SHP77 (cell line): Measurements from ENCODE around the gene BEND5.

Source experiments
- DNase-seq, 2 experiments: peaks; one replicate each; lab custom pipeline; 2025; lab: John Stamatoyannopoulos, UW

The BEND5 gene

DNA sequence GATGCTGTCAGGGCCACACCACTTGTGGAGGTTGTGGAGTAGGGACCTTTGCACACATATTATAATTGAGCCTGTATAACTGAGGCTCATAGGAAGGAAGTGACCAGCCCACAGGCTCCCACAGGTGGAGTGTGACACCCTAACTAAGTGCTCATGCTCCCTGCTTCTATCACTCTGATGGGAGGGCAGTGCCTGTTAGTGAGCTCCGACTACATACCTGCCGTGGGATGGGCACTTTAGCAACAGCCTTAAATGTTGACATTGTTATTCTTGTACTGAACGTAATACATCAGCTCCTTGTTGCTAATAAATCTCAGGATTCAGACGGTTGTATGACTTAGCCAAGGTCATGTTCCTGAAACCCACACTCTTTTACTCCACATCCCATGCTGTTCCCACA, 58.0 kb downstream of the BEND5 start:
- DNase-seq: no peak

DNA sequence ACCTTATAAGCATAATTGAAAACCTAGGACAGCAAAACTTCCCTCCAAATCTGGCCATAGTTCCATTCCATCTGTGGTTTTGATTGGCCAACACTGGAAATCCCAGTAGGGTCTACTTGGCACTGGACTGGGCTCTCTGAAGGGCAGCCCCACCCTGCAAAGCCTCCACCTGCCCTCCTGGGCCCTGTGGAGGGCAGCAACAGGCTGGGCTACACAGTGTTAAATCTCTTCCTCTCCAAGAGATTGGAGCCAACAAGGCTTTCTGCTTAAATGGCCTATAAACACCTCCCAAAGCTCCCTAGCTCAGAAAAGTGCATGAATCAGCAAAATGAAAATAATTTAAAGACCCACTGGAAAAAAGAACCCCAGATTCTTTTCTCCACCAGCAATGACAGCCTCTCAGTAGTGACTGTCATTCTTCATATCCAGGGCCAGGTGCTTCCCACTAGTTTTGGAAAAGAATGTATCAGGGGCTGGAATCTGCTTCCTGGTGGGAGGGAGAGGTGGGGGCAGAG, 58.5 kb downstream of the BEND5 start:
- DNase-seq: no peak

DNA sequence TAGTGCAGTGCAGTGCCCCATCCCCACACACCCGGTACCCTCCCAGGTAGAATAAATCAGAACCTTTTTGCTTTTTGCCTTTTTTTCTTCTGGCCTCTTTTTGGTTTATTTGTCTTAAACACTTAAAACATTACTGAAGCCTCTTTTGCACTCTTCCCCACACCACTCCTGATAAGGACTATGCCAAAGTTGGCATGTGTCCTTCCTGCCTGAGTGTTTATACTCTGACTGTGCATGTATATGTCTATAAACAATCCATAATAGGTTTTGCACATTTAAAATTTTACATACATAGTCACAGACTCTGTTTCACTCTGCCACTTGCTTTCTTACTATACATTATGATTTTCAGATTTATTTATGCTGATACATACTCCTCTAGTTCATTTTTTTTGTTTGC, 59.6 kb downstream of the BEND5 start:
- no peak for DNase-seq

DNA sequence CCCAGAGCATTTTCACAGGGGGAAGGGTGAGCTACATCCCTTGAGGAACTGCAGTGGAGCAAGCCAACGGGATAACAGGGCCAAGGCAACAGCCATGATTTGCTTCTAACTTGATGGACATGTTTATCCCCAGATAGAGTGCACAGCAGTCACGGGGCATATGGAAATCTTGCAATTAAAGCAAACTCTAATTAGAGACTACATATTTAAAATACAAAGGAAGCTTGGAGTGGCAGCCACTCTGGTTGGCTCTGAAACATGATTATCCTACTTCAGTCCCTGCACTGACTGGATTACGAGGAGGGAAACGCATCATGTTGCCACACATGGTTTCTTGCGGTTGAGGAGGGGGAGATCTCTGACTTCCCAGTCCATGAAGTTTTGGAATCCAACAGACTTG, 60.8 kb downstream of the BEND5 start:
- no peak for DNase-seq

DNA sequence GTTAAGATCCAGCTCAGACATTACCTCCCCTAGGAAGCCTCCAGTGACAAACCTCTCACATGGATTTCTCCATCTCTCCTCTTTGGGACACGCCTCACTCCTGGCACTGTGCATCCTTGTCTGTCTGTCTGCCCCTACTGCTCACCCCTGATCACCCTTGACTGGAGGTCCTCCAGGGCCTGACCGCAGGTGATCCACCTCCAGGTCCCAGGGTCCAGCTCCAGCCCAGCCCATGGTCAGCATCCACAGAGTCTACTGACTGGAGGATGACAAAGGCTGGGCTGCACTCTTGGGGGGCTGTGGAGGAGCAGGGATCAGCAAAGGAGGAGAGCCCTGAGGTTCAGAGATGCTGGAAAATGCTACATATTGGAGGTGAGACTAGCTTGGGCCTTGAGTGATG, 65.8 kb downstream of the BEND5 start:
- no peak for DNase-seq

DNA sequence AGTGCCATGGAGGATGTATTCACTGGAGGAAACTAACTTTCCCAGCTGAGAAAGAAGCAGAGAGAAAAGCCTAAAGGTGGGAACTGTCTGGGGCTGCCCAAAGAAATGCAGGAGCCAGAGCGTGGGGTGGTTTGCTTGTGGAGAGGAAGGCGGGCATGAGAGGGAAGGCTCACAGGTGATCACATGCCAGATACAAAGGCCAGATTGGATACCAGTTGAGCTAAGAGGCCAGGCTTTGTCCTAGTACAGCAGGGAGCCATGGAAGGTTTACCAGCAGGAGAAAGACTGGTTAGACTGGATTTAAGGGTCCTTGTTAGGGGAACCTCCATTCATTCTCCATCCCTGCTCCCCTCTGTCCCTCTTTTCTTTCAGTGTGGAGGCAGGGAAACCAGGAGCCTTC, 66.4 kb downstream of the BEND5 start:
- DNase-seq: no peak

DNA sequence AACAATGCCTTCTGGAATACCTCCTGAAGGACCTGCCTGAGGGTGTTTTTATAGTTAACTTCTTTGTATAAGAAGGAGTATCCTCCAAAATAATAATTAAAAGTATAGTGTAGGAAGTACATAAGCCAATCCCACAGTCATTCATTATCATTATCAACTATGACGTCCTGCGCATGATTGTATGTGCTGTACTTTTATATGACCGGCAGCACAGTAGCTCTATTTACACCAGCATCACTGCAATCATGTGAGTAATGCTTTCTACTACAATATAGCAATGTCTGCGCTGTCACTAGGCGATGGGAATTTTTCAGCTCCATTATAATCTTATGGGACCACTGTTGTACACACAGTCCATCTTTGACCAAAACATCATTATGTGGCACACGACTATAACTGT, 72.0 kb downstream of the BEND5 start:
- no peak for DNase-seq

DNA sequence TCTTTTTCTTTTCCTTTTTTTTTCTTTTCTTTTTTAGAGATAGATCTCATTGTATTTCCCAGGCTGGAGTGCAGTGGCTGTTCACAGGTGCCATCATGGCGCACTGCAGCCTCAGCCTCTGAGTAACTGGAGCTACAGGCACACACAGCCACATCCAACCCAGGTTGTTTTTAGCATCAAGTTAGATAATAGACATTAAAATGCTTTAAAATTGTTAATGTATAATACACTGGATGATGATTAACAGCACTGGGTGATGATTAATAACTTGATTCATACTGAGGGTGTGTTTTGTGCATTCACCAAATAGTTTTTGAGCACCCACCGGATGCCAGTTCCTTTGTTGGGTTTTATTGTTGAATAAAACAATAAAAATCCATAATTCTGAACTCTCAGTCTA, 75.2 kb downstream of the BEND5 start:
- no peak for DNase-seq

DNA sequence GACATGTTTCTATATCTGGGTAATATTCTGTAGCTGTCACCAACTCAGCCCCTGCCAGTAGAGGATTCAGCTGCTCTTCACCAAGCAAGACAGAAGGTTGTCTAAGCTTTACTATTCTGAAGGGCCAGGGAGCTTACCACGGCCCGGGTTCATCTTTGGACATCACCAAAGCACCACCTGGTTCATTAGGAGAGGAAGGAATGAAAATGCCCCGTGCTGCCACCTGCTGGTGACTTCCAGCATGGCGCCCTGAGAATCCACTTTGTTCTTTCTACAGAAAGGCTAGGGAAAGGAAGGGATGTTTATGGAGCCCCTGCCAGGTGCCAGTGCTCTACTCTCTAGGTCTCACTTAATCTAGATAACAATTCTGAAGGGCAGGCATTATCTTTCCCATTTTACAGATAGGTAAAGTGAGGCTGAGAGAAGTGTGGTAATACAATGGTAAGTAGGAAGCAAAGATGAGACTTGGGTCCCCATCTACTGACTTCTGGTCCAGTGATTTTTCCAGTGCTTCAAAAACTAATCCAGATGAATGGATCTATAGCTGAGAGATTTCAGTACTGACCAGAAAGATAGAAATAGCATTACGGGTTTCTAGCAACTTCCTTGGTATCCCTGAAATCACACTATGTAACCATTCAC, 79.5 kb downstream of the BEND5 start:
- DNase-seq: peak; percentile 25 to 48

DNA sequence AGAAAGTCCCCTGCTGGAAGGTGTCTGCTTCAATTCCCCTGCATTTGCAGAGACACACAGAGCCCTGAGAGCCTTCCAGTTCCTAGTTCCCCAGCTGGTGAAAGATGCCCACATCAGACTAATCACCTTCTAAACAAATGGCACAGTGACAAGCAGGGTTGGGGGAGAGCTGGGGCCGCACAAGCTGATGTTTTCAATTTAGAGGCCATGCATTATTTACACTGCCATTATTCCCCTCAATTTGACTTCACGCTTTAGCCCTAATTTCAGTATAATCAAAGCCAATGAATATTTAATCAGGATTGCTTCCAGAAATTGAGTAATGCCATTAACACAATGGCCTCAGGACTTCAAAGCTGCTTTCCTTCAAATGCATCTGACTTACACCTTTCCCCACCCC, 81.5 kb downstream of the BEND5 start:
- DNase-seq: no peak

DNA sequence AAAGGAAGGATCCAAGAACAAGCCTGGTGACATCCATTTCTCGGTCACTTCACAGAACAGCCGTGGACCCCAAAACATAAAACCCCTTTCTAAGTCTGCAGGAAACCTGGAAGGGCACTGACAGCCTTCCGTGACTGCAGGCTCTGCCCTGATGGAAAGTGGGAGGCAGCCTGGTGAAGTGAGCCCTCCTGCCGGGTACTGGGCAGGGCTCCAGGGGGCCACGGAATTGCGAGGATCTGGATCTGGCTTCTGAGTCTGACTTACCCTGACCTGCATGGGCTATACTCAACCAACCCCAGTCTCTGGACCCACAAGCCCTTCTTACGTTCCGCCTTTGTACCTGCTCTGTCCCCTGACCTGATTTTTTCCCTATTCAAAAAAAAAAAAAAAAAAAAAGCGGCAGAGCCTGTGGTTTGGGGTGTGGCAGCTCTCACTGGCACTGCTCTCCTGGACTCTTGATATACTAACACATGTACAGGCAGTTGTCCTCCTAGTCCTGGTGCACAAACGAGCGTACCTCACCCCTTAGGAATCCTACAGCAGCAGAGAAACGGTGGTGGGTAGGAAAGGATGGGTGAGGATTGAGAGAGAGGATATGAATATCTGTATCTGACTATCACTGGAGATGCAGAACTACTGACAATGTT, 82.9 kb downstream of the BEND5 start:
- no peak for DNase-seq

DNA sequence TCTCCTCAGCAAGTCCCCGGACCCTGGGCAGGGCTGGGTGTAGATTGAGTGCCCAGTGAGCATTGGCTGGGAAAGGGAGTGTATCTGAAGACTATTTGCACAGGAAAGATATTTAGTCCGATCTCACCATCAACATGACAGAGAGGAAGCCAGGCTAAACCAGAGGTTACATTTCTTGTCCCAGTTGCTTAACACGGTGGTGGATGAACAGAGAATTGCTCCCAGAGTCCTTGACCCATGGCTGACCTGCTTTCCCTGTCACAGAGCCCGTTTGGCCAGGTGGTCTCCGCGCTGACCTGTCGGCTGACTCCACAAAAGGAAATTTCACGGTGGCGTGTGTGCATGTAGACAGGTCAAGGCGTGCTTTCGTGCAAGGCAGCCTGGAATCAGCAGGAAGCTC, 83.5 kb downstream of the BEND5 start:
- DNase-seq: no peak

DNA sequence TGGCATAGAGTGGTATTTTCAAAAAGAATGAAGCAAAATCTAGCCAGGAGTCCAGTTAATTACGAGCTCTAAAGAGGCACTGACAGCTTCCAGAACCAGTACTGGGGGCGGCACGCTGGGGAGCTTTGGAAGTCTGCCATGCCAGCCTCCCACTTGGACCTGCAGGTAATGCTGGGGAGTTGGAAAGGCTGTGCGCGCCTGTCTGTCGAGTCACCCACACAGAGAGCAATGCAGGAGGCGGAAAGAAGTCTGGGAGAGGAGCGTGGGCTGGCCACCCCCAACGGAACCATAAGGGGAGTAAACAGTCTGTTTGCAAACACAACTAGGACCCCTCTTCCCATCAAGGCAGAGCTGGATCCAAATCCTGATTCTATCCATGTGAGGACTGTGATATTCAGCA, 84.5 kb downstream of the BEND5 start:
- DNase-seq: no peak

DNA sequence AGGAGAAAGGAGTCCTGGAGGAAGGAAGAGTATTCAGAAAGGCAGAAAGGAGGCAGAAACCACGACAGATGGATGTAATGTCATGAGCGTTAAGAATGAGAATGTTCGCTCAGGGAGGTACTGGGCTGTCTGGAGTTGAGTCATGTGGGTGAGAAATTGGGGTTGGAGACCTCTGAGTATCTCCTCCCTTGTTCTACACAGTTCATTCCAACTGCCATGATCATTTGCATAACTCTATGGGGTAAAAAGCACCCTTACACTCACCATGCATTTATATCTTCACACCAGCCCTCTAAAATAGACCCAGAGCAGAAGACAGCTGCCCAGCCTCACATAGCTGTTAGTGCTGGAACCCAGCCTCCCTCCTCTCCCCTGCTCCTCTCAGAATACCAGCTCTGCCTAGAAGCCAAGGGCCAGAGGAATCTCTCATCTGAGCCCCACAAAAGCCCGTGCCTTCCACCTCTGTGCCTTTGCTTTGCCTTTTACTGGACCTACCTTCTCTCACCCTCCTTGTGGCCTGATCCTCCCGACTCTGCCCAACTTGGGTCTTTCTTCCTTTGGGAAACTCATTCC, 85.2 kb downstream of the BEND5 start:
- DNase-seq: no peak

DNA sequence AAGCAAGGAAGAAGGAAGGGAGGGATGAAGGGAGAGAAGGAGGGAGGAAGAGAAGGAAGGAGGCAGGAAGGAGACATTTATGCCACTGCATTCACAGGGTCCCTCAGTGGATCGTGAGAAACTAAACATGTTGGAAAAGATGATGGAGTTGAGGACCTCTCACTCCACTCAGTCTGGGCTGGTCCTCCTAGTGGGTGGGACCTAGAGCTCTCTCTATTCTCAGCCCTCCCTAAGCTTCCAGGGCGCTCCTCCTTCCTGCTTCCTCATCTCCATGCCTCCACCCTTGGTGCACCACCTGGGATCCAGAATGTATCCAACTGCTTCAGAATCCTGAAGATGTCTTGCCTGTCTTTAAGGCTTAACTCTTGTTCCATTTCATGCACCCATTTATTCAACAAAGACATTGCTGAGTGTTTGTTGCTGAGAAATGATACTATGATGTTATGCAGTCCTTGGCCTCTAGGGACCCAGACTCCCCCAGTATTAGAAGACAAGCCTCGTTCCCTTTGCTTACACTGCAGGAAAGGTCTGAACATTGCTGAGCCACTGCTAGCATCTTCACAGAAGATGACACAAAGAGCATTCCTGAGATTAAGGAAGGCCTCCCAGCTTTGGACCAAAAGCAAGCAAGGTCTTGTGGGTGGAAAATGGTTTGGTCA, 88.5 kb downstream of the BEND5 start:
- no peak for DNase-seq

DNA sequence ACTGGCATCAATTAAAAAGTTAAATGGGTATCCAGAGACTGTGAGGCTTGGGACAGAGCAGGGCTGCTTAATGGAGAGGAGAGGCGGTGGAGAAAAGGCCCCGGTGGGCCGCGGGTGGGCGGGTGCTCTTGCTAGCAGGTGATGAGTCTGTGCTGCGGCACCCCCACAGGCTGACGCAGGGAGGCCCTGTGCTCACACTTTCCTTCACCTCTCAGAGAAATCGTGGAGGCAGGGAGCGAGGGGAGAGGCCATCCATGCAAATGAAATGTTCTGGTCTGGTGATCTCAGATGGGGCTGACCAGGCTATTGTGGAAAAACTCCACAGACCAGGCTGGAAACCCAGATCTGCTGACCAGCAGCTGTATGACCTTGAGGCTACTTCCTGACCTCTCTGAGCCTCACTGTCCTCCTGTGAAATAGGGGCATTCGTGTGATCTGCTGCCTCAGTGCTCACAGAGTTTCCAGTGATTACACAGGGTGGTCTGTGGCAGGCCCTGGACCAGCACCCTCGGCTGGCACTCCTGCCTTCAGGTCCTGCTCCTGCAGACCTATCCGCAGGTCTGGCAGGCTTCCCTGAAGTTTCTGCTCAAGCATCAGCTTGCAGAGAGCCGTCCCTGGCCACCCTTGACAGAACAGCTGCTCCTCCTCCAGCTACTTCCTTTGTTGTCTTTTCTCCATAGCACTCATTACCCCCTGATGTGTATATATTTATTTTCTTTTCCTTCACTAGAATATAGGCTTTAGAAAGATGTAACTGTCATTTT, 89.2 kb downstream of the BEND5 start:
- no peak for DNase-seq

DNA sequence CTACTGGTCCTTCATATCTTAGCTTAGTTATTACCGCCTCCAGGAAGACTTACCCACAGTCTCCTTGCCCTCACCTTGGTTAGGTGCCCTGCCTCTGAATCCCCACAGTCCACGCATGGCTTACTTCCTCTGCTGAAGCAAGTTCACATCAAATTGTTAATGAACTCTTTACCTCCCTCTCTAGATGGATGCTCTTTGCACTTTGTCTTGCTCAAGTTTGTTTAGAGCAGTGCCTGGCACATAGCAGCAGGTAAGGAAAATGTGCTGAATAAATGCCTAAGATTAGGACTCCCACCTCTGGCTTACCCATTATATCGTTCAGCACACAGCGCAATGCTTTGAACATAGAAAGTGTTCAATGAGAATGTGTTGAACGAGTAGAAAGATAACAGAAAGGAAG, 90.5 kb downstream of the BEND5 start:
- no peak for DNase-seq

DNA sequence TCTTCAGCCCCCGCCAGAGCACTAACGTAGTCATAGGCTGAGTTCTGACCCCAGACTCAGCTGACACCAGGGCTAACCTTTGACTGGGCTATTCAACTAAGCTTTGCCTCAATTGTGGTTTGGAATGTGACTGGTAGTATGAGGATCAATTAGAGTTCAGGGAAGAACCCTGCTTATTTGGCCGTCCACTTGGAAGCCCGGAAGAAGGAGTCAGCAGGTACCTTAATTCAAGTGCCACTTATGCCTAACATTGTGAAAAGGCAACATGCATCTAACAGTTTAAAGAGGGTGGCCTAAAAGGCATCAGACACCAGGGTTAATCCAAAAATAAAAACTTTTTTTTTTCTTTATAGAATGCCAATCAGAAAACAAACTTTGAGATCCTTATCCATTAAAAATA, 92.3 kb downstream of the BEND5 start:
- DNase-seq: no peak

DNA sequence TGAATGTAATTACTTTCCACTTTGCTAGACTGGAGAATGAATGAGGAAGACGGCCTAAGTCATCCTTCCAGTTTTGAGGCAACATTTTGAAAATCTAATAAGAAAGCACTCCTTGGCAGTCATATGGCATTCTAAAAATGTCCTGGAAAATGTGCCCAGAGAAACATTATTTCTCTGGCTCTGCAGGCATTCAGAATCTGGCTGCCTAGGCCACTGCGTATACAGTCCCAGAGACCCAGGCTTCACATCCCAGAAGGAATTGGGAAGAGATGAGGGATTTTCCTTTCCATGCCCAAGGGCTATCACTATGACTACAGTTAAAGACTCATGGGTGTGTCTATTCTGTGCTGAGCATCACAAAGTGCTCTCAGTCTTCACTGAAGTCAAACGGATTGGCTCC, 92.9 kb downstream of the BEND5 start:
- DNase-seq: no peak

DNA sequence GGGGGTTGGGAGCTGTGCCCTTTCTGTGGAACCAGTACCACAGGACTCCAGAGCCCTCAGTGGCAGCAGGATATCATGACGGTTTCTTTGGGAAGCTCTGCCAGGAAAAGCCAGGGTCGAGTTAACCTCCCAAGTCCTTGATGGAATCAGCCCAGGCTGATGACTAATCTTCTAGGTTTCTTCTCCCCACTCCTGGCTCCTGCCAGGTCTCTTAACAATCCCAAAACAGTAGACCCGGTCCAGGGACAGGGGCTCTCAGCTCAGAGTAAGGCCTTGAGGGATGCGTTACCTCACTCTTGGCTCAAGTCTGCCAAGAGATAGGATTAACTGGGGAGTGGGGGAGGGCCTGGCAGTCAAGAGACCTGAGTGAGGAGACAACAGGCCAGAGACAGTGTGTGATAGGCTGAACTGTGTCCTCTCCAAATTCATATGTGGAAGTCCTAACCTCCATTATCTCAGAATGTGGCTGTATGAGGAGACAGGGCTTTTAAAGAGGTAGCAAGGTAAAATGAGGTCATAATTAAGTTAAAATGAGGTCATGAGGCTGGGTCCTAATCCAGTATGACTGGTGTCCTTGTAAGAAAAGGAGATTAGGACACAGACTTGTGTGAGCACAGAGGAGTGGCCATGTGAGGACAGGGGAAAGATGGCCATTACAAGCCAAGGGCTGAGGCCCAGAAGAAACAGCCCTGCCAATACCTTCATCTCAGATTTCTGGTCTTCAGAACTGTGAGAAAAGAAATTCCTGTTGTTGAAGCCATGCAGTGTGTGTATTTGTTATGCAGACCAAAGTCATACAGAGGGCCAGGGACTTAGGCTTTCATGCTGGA, 95.0 kb downstream of the BEND5 start:
- DNase-seq: no peak

DNA sequence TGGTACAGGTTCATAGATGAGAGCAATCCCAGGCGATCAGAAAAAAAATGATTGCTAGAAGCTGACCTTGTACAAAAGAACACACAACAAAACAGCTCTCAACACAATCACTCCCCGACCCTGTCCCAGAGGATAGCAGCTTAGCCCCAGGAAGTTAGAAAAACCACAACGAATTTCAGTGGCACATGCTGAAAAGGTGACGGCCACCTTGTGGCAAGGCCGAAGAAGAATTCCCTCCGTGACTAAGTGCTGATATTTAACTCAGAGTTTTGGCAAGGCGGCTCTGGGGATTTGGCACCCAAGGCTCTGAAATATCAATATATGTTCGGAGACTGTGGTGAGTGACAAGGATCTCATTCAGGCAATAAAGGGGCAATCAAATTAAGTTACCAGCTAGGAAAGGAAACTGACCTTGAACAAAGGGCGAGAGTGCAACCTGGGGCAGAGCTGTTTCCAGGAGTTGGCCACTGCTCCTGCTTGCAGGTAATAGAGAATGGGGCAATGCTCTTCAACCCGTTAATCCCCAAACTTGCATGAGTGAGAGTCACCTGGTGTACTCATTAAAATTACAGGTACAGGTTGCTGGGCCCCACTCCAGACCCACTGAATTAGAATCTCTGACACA, 96.2 kb downstream of the BEND5 start:
- no peak for DNase-seq
